Urinary bladder (tissue), 4 donors: ENCODE measurements around the gene COBL. TPM values are rescaled to one million over a fixed set of nuclear protein-coding genes. Genes with fewer than 3 reads are reported as not detected.

Experiments used
- DNase-seq: peaks from one replicate; pipeline ENCODE4 v3.0.0-alpha.2; 2015; ENCODE audit errors: extremely low spot score
- H3K27ac ChIP-seq: one replicate; pipeline ENCODE4 v1.5.1; 2013; ENCODE audit warnings: low read depth, mild to moderate bottlenecking, moderate library complexity
- H3K36me3 ChIP-seq: one replicate; pipeline ENCODE4 v1.6.1; 2013; ENCODE audit warnings: mild to moderate bottlenecking, moderate library complexity; ENCODE audit not compliant: insufficient read depth
- H3K4me1 ChIP-seq: one replicate; pipeline ENCODE4 v1.6.1; 2013; ENCODE audit warnings: mild to moderate bottlenecking, moderate library complexity; ENCODE audit not compliant: insufficient read depth
- H3K4me3 ChIP-seq: one replicate; pipeline ENCODE4 v1.5.1; 2013; ENCODE audit warnings: low read depth, low read length
- WGBS: extraction: QIAGEN DNeasy Blood & Tissue Kit; methylation state at CpG from one replicate; pipeline ENCODE4 v1.1.7; 2013; 5-methylcytosine and 5-hydroxymethylcytosine counted together
- polyA plus RNA-seq: library from polyadenylated mRNA; stranded (reverse); fragments of 200-250 nt; gene quantifications from one replicate; pipeline ENCODE4 v1.2.3, GENCODE V29; 2013
- total RNA-seq: library from RNA; depleted of rRNA; stranded (reverse); fragments of >200 nt; gene quantifications from one replicate; pipeline ENCODE4 v1.2.3, GENCODE V29; 2014
- donor health status: healthy with polysubstance abuse.
- donor health status: healthy.

The COBL gene
- total and polyA plus RNA-seq, 2 donors, result 1.6 to 3.3 TPM

DNA sequence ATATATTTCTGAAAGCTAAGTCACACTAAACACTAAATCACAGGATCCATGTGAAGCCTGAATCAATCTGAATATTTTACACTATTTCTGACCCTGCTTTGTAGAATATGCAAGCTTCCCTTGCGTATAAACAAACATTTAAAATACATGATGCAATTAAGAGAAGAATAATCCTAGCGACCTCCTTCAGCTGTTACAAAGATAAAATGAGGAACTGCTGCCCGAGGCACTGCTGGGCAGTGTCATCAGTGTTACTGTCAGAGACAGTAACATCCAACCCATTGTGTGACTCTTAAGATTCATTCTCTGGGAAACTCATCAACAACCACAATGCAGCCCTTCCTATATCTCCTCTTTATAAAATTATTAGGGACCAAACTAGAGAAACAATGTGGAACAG lies 61.6 kb downstream of the COBL start:
- no peak overlapping the region for H3K27ac ChIP-seq
- no peak for DNase-seq
- H3K4me3 ChIP-seq, result no peak overlapping the region
- 75% methylated on average over 3 of the region's 3 CpGs for WGBS
- H3K36me3 ChIP-seq, result no peaks in the 10 kb centered on the region
- H3K4me1 ChIP-seq, result no peaks in the 10 kb centered on the region

DNA sequence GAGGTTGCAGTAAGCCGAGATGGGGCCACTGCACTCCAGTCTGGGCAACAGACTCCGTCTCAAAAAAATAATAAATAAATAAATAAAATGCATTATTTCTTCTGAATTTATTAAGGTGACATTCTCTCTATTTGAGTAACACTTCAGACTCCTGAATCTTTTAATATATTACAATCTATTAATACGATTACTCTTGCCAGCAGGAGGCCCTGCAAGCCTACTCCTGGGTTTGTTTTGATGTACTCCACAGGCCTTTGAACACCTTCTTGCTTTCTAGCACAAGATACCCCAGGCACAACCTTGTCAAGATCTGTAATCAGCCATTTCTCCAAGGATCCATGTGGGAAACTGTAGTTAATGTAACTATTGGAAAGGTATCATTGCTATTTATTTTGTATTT lies 63.5 kb downstream of the COBL start:
- H3K27ac ChIP-seq, result no peak overlapping the region
- WGBS, result 92% methylated on average over 3 of the region's 3 CpGs
- H3K36me3 ChIP-seq, result no peaks in the 10 kb centered on the region
- no peak overlapping the region for H3K4me3 ChIP-seq
- DNase-seq, result no peak
- no peaks in the 10 kb centered on the region for H3K4me1 ChIP-seq

DNA sequence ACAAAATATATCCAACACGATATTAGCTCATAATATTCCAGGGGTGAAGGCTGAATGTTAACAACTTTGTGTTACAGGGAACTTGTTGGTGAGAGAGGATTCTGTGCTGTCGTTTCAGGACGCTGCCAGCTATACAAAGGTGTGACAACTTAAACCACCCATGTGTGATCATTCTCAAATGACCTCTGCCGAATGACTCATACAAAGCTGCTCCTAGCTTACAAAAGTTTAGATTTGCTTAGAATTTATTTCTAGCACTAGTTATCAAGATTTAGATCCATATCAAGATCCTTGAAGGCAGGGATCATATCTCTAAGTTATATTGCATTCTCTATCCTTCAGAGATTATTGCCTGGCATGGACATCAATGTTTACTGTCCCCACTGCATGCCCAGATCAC lies 65.3 kb downstream of the COBL start:
- Histone ChIP-seq H3K4me3 (no peak overlapping the region), H3K27ac (no peak overlapping the region), H3K36me3 (no peaks in the 10 kb centered on the region), H3K4me1 (no peaks in the 10 kb centered on the region)
- DNase-seq, result no peak
- WGBS, result 41% methylated on average over 4 of the region's 4 CpGs

DNA sequence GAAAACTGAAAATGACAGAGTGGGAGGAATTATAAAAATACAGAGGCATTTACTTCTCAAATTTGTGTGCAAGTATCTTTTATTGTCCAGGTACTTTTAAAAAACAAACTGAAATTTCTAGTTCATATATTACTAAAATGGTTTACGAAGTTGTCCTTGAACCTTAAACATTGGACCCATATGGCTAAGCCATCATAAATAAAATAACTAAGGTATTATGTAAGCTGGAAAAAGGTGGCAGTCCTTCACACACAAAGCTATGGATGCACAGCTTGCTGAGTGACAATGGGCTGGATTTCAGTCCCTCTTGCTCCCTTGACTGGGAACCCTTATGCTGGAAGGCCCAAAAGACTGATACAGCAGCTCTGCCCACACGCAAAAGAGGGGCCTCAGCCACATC lies 66.1 kb downstream of the COBL start:
- no peak for DNase-seq
- H3K36me3 ChIP-seq, result no peaks in the 10 kb centered on the region
- no peaks in the 10 kb centered on the region for H3K4me1 ChIP-seq
- H3K27ac ChIP-seq, result no peak overlapping the region
- WGBS, result 81% methylated on average over 2 of the region's 2 CpGs
- no peak overlapping the region for H3K4me3 ChIP-seq

DNA sequence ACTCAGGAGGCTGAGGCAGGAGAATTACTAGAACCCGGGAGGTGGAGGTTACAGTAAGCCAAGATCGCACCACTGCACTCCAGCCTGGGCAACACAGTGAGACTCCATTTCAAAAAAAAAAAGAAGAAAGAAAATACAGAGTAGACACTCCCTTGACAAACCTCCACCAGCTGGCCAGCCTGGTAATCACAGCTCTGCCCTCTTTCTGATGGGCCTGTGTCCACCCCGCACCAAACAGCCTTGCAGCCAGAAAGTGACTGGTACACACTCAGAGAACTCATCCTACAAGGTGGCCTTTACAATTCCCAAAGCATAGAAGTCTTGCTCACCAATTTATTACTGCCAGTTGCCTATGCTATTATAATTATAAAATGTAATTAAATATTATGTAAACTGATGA lies 66.6 kb downstream of the COBL start:
- no peak for DNase-seq
- Histone ChIP-seq H3K36me3 (no peaks in the 10 kb centered on the region), H3K4me1 (no peaks in the 10 kb centered on the region), H3K27ac (no peak overlapping the region), H3K4me3 (no peak overlapping the region)
- WGBS, result 96% methylated on average over 3 of the region's 3 CpGs

DNA sequence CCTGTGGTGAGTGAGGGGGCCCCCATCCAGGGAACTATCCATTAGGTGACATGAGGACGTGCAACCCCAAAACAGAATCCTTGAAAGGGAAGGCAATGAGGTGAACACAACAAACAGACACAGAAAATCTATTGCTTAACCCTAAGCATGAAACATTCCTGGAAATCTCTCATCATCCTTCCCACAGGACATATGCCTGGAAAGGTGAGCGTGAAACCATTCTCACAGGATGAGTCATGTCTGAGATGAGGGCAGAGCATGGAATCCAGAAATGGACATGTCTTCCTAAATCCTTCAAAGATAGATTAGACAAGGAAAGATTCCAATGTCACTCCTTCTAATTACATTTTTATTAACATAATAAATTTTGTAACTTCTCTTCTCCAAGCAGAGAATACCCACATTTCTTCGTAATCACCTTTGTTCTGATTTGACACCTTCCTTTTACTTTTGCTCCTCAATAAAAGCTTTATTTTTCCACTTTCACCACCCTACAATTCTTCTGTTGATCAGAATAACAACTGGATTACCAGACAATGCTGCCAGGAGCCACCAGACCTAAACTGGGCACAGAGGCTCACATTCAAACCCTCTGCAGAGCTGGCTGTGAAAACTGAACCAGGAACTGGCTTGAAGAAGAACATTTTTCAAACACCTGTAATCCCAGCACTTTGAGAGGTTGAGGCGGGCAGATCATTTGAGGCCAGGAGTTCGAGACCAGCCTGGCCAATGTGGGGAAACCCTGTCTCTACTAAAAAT lies 67.2 kb downstream of the COBL start:
- Histone ChIP-seq H3K4me3 (no peak overlapping the region), H3K4me1 (no peaks in the 10 kb centered on the region), H3K27ac (no peak overlapping the region), H3K36me3 (no peaks in the 10 kb centered on the region)
- 88% methylated on average over 5 of the region's 5 CpGs for WGBS
- no peak for DNase-seq

DNA sequence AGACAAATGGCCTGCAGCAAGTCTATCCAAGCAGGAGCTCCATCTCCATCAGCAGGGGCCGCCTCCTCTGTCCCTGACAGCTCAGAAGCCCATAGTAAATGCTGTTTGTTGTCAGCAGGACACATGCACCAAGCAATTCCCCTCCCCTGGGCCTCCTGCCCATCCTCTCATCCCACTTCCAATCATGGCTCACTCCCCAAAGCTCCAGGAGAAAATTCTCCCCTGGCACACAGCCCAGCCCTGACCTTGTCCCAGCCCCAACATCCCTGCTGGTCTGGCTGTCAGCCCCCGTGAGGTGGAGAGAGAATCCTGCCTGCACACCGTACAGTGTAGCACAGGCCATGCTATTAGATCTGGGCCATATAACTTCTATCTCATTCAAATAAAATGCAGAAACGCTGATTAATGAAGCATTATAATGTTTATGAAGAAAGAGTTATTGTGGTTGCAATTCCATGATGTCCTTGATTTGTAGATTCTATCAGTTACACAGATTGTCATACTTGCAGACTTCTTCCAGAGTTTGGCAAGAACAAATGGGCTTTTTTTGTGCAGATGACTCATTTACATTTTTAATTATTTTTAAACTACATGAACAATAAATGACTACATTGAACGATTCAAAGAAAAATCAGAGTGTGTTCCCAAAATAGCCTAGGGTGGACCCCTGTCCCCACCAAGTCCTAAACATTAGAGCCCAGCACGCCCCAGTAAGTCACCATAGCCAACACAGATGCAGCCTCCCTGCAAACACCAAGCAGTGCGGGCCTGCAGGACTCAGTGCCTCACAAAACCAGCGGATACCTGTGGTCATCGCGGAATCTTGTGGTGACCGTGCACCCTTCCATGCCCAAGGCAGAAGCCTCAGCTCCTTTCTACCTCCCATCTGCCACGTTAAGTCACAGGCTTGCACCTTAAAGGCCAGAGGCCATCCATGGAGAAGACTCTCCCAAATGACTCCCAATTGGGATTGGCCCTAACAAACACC lies 70.1 kb downstream of the COBL start:
- H3K4me3 ChIP-seq, result no peak overlapping the region
- WGBS, result 67% methylated on average over 12 of the region's 12 CpGs

DNA sequence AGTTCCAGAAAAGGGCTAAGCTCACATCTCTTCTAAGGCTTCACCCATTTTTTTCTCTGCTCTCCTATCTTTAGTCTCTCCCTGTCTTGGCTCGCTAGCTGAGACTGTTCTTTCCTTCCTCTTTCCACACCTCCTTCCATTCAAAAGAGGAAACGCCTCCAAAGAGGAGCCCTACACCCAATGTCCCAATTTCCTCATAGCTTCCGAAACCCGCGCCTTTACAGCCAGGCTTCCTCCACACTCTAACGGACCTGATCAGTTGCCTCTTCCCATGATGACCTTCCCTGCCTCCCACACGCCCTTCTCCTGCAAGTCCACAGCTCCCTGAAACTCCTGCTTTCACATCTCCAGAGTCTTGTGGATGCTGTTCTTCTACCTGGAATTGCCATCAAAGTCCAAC lies 71.7 kb downstream of the COBL start:
- 90% methylated on average over 7 of the region's 7 CpGs for WGBS
- H3K4me1 ChIP-seq, result no peaks in the 10 kb centered on the region
- no peak overlapping the region for H3K4me3 ChIP-seq
- DNase-seq, result no peak
- H3K27ac ChIP-seq, result no peak overlapping the region
- H3K36me3 ChIP-seq, result no peaks in the 10 kb centered on the region

More for the DNA sequence above, 70.1 kb downstream of the COBL start:
- H3K36me3 ChIP-seq, result no peaks in the 10 kb centered on the region
- H3K4me1 ChIP-seq, result no peaks in the 10 kb centered on the region
- no peak for DNase-seq
- H3K27ac ChIP-seq, result no peak overlapping the region

DNA sequence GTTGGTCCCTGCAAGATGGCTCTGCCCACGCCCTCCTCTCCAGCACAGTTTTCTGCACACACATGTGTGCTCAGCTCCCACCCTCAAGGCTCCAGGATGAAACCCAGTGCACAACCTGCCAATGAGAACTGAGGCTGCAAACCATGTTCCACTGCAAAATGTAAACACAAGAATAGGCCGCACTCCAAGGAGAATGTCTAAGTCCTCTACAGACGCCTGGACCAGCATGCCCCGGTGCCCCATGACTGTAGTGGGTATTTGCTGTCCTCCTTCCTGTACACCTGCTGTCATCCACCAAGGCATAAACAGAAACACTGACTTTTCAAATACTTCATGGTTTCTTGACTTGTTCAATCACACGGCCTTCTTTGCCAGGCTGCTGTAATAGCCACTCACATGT lies 72.6 kb downstream of the COBL start:
- 88% methylated on average over 5 of the region's 5 CpGs for WGBS
- Histone ChIP-seq H3K36me3 (no peaks in the 10 kb centered on the region), H3K27ac (no peak overlapping the region), H3K4me1 (no peaks in the 10 kb centered on the region), H3K4me3 (no peak overlapping the region)
- DNase-seq, result no peak

DNA sequence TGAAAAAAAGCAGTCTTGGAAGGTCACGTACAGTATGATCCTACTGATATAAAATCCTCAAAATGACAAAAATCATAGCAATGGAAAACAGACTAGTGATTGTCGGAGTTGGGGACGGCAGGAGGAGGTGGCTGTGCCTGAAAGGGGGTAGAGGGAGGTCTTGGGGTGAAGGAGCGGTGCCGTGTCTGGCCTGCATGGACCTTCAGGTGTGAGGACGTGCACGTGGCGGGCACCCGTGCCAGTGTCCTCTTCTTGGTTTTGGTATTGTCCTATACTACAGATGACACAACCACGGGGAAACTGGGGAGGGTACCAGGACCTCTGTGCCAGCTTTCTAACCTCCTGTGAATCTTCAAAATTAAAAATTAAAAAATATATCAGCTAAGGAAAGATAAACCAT lies 73.0 kb downstream of the COBL start:
- H3K4me3 ChIP-seq, result no peak overlapping the region
- WGBS, result 95% methylated on average over 10 of the region's 10 CpGs
- H3K4me1 ChIP-seq, result no peaks in the 10 kb centered on the region

DNA sequence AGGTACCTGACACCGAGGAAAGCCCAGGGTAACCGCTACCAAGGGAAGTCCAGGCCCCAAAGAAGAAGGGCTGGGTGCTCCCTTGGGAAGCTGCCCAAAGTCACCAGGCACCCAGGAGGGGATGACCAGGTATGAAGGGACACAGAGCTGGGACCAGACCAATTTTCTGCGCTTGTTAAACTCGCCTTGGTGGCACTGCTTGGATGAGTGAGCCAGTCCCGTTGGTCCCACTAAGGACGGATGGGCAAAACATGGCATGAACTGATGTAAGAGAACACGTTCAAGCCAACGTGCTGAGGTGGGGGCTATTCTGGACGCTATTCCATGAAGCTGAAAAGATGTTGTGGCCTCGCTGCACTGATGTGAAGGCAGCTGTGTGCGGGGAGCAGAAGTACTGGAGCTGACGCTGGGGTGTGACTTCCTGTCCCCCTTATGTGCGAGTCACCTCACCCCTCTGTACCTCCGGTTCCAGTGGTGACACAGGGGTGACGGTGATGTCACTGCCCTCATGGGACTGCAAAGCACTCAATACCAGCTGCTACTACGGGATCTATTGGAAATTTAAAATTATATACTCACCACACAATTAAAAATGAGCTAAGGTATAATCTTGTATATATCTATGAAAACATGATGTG lies 73.6 kb downstream of the COBL start:
- H3K4me1 ChIP-seq, result no peaks in the 10 kb centered on the region
- 91% methylated on average over 16 of the region's 16 CpGs for WGBS
- H3K36me3 ChIP-seq, result no peaks in the 10 kb centered on the region
- H3K27ac ChIP-seq, result no peak overlapping the region
- H3K4me3 ChIP-seq, result no peak overlapping the region
- no peak for DNase-seq

More for the DNA sequence above, 73.0 kb downstream of the COBL start:
- H3K27ac ChIP-seq, result no peak overlapping the region
- no peak for DNase-seq
- no peaks in the 10 kb centered on the region for H3K36me3 ChIP-seq

DNA sequence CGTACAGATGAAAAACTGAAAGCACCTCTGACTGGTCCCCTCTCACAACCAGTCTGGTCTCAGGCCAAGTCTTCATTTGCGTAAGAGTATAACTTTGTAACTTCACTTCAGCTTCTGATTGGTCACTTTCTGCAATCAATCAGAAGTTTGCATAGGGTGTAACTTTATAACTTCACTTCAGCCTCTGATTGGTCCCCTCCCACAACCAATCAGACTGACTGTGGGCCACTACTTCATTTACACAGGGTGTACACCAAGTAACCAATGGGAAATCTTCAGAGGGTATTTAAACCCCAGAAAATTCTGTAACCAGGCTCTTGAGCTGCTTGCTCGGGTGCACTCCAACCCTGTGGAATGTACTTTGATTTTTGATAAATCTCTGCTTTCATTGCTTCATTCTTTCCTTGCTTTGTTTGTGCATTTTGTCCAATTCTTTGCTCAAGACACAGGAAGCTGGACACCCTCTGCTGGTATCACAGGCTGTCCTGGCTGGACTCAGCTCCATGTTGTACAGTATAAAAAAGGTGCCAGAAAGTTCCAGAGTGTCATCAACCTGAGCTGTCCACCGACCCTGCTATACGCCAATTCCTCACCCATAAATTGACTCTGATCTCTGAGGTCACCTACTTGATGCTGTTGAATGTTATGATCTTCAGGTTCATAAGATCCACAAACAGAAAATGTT lies 74.5 kb downstream of the COBL start:
- Histone ChIP-seq H3K36me3 (no peaks in the 10 kb centered on the region), H3K4me1 (no peaks in the 10 kb centered on the region), H3K4me3 (no peak overlapping the region), H3K27ac (no peak overlapping the region)
- 88% methylated on average over 5 of the region's 5 CpGs for WGBS
- DNase-seq, result no peak

DNA sequence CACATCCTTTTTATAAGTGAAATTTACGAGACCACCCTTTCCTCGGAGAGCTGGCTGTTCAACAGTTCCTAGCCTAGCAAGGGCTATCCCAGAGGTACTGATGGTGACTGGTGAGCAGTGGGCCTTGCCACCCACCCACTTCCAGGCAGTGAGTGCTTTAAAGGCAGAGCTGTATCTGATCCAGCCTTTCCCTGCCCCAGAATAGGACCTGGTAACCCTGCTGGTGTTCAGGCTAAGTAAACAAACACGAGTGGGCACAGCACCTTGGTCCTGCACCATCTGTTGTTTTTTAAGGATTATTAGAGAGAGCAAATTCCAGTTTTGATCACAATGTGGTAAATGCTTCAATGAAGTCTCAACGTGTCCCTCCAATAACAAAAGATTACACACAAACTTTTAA lies 75.7 kb downstream of the COBL start:
- WGBS, result 74% methylated on average over 4 of the region's 4 CpGs
- Histone ChIP-seq H3K36me3 (no peaks in the 10 kb centered on the region), H3K4me3 (no peak overlapping the region), H3K4me1 (no peaks in the 10 kb centered on the region), H3K27ac (no peak overlapping the region)
- no peak for DNase-seq
